HepG2 (cell line): ENCODE measurements around the gene PNKD. TPM values are rescaled to one million over a fixed set of nuclear protein-coding genes. Genes with fewer than 3 reads are reported as not detected.

Experiments
- ATAC-seq: fragments of 200-7000 bp; cut with Tn5 transposase; 3 replicates; pipeline ENCODE4 v1.9.1; 2020; ENCODE audit warnings: mild to moderate bottlenecking, moderate library complexity
- BruUV-seq: library from RNA; stranded (reverse); fragments of 400-500 nt; replicated peaks from 2 replicates; lab custom pipeline; 2021; lab: Mats Ljungman, UMichigan
- CTCF ChIA-PET: fragments of 300-600 bp; formaldehyde crosslinking; extraction: SDS; loops from one replicate; lab custom pipeline; 2021; ENCODE audit warnings: low total read pairs, inconsistent platforms, low intra/inter-chr PET ratio; lab: Yijun Ruan, JAX
- POLR2A ChIA-PET: fragments of 350-600 bp; sonication (Branson Sonifier 250); formaldehyde crosslinking; loops from one replicate; lab custom pipeline; 2020; ENCODE audit warnings: antibody characterized with exemption, inconsistent platforms; lab: Yijun Ruan, JAX
- DNase-seq: peaks from one replicate; pipeline ENCODE4 v3.0.0-alpha.2; 2015; ENCODE audit warnings: low spot score
- FAIRE-seq: peaks from 3 replicates; lab custom pipeline; 2011; peaks lifted over from hg19 to GRCh38; lab: Jason Lieb, UNC
- H2AFZ ChIP-seq: one replicate; pipeline ENCODE4 v1.6.1; 2011; ENCODE audit warnings: low read length, inconsistent platforms
- H3K27ac ChIP-seq: fragments of 300-600 bp; 3 replicates; pipeline ENCODE4 v1.8.0; 2011; ENCODE audit warnings: mixed run types, mild to moderate bottlenecking, mixed read lengths, low read length, inconsistent platforms; ENCODE audit not compliant: insufficient read depth; ENCODE audit errors: extremely low read length
- H3K27me3 ChIP-seq, 2 experiments: fragments of 200-600 bp in 1 of 2; 2 replicates in 1 of 2; 3 replicates in 1 of 2; pipeline versions ENCODE4 v1.6.0 to v1.8.0; 2011; ENCODE audit warnings: low read length in 2 of 2, mild to moderate bottlenecking in 2 of 2, moderate library complexity in 2 of 2, inconsistent platforms in 1 of 2; ENCODE audit not compliant: insufficient read depth in 2 of 2, control insufficient read depth in 1 of 2
- H3K36me3 ChIP-seq, 2 experiments: fragments of 200-600 bp in 1 of 2; replicated peaks in 1 of 2; 2 replicates in 1 of 2; 3 replicates in 1 of 2; pipeline versions ENCODE4 v1.5.1 to v1.8.0; 2011; ENCODE audit warnings: low read length in 2 of 2, inconsistent platforms in 1 of 2; ENCODE audit not compliant: insufficient read depth in 2 of 2, control insufficient read depth in 1 of 2
- H3K4me1 ChIP-seq: 2 replicates; pipeline ENCODE4 v1.5.1; 2012; ENCODE audit warnings: low read length, inconsistent platforms; ENCODE audit not compliant: insufficient read depth
- H3K4me2 ChIP-seq: 2 replicates; pipeline ENCODE4 v1.6.0; 2011; ENCODE audit warnings: low read depth, low read length, inconsistent platforms
- H3K4me3 ChIP-seq, 3 experiments: fragments of 200-600 bp in 1 of 3; sonication (generic), shearing (Covaris generic) in 1 of 3; replicated peaks in 1 of 3; 2 replicates each; pipeline ENCODE4 v1.5.1; 2011 to 2016; ENCODE audit warnings: low read length in 3 of 3, inconsistent platforms in 2 of 3, low read depth in 2 of 3, mild to moderate bottlenecking in 2 of 3, control low read depth in 1 of 3, mixed read lengths in 1 of 3; ENCODE audit not compliant: insufficient read depth in 1 of 3
- H3K79me2 ChIP-seq: one replicate; pipeline ENCODE4 v1.6.1; 2011; ENCODE audit warnings: low read length, inconsistent platforms; ENCODE audit not compliant: insufficient read depth
- H3K9ac ChIP-seq: 2 replicates; pipeline ENCODE4 v1.6.0; 2011; ENCODE audit warnings: mild to moderate bottlenecking, low read depth, low read length, inconsistent platforms; ENCODE audit not compliant: insufficient read depth
- H3K9me3 ChIP-seq: 2 replicates; pipeline ENCODE4 v1.5.1; 2012; ENCODE audit warnings: mild to moderate bottlenecking, low read length
- H4K20me1 ChIP-seq: 2 replicates; pipeline ENCODE4 v1.6.0; 2011; ENCODE audit warnings: inconsistent platforms, mild to moderate bottlenecking, low read length, moderate library complexity; ENCODE audit not compliant: insufficient read depth
- CBX5 ChIP-seq: sonication (generic); formaldehyde crosslinking; IDR thresholded peaks from 2 replicates; pipeline ENCODE4 v1.4.0; 2020; ENCODE audit warnings: missing genetic modification reagents, borderline replicate concordance
- MAFG ChIP-seq: sonication (generic); formaldehyde crosslinking; IDR thresholded peaks from 2 replicates; pipeline ENCODE4 v1.5.1; 2020; ENCODE audit warnings: mild to moderate bottlenecking, missing genetic modification reagents
- SMAD3 ChIP-seq: sonication (generic); formaldehyde crosslinking; IDR thresholded peaks from 2 replicates; pipeline ENCODE4 v1.4.0; 2020; ENCODE audit warnings: missing genetic modification reagents
- U2AF1 ChIP-seq: fragments of 200-400 bp; formaldehyde crosslinking; optimal IDR thresholded peaks from 2 replicates; pipeline ENCODE3; 2017; ENCODE audit warnings: mild to moderate bottlenecking, low read depth, low read length
- ZFY ChIP-seq: sonication (generic); formaldehyde crosslinking; IDR thresholded peaks from 2 replicates; pipeline ENCODE4 v1.4.0; 2020; ENCODE audit warnings: missing genetic modification reagents
- ZNF251 ChIP-seq: sonication (generic); formaldehyde crosslinking; IDR thresholded peaks from 2 replicates; pipeline ENCODE4 v1.9.0; 2021; ENCODE audit warnings: mild to moderate bottlenecking, missing genetic modification reagents
- WGBS: methylation state at CpG from one replicate; pipeline ENCODE4 v1.1.6; 2017; ENCODE audit warnings: low lambda C conversion rate; 5-methylcytosine and 5-hydroxymethylcytosine counted together
- in situ Hi-C: cut with HindIII; loops from 2 replicates; pipeline ENCODE4 v1.10.0; 2017; ENCODE audit warnings: low pct_unique_long_range_greater_than_20kb; ENCODE audit not compliant: extremely low pct_ligation_motif_present
- intact Hi-C: fragments of 100-400 bp; cut with micrococcal nuclease; formaldehyde crosslinking; loops from one replicate; pipeline ENCODE4 v1.10.0; 2022; ENCODE audit not compliant: unreplicated experiment
- polyA plus RNA-seq, 8 experiments: library from polyadenylated mRNA; depleted of rRNA in 3 of 8; stranded (reverse) in 7 of 8; unstranded in 1 of 8; fragments of >200 nt; fragmentation: Illumina TruSeq in 4 of 8; extraction: Trizol in 4 of 8; gene quantifications; 2 replicates each; pipeline versions ENCODE4 v1.2.1 to v1.2.3, GENCODE V29; 2011 to 2016; ENCODE audit warnings: low read depth in 4 of 8, missing spikeins in 1 of 8, mixed read lengths in 1 of 8; ENCODE audit not compliant: insufficient read depth in 1 of 8
- total RNA-seq, 5 experiments: library from RNA; depleted of rRNA; stranded (reverse); fragments of >200 nt; fragmentation: Illumina TruSeq; extraction: Trizol; gene quantifications; 2 replicates each; pipeline ENCODE4 v1.2.3, GENCODE V29; 2016; ENCODE audit warnings: low read depth in 1 of 5
- TF ChIP-seq, protein P1 (sequence below): sonication (generic); formaldehyde crosslinking; IDR thresholded peaks from 2 replicates; pipeline ENCODE4 v1.4.0; 2020; ENCODE audit warnings: missing genetic modification reagents
- TF ChIP-seq, protein P2 (sequence below): sonication (generic); formaldehyde crosslinking; IDR thresholded peaks from 2 replicates; pipeline ENCODE4 v1.5.1; 2020; ENCODE audit warnings: mild to moderate bottlenecking, missing genetic modification reagents, moderate library complexity
- TF ChIP-seq, protein P3 (sequence below): sonication (generic); formaldehyde crosslinking; IDR thresholded peaks from 2 replicates; pipeline ENCODE4 v1.5.0; 2020; ENCODE audit warnings: missing genetic modification reagents, mild to moderate bottlenecking, borderline replicate concordance

Gene PNKD
- total and polyA plus RNA-seq, 2 of the 13 experiments (the other 11 are each of a cell fraction or from before 2014, with no cell fraction given): 55.9 to 80.4 TPM

DNA sequence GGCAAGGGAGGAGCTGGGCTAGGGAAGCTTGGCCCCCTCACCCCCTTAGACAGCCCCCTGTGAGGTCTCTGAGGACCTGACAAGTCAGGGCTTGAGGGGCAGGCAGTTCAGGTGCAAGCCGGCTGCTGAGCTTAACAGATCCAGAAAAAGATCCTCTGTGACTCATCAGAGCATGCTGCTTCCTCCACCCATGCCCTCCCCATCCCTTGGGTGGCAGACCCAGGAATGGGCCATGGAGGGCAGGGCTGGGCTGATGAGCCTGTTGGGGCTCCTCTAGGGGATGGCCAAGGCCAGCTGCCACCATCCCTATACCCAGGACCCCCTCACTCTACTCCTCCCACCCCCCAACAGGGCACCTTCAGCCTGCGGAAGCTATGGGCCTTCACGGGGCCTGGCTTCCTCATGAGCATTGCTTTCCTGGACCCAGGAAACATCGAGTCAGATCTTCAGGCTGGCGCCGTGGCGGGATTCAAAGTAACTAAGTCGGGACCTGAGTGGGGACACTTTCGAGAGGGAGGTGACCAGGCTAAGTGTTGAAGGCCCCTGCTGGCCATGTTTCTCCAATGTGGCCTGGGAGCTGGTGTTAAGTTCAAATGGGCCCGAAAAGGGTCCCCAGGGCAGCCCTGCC, 113.7 kb downstream of the PNKD start (continued):
- TF ChIP-seq CBX5 (CRISPR knock-in tag) (no peak), ZNF251 (no peak), MAFG (CRISPR knock-in tag) (no peak), SMAD3 (0 out of 2 replicates have a peak, but pooled peaks have one; percentile 17), ZFY (CRISPR knock-in tag) (no peak)
- TF ChIP-seq, protein P1, sequence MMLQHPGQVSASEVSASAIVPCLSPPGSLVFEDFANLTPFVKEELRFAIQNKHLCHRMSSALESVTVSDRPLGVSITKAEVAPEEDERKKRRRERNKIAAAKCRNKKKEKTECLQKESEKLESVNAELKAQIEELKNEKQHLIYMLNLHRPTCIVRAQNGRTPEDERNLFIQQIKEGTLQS: no peak
- TF ChIP-seq, protein P2, sequence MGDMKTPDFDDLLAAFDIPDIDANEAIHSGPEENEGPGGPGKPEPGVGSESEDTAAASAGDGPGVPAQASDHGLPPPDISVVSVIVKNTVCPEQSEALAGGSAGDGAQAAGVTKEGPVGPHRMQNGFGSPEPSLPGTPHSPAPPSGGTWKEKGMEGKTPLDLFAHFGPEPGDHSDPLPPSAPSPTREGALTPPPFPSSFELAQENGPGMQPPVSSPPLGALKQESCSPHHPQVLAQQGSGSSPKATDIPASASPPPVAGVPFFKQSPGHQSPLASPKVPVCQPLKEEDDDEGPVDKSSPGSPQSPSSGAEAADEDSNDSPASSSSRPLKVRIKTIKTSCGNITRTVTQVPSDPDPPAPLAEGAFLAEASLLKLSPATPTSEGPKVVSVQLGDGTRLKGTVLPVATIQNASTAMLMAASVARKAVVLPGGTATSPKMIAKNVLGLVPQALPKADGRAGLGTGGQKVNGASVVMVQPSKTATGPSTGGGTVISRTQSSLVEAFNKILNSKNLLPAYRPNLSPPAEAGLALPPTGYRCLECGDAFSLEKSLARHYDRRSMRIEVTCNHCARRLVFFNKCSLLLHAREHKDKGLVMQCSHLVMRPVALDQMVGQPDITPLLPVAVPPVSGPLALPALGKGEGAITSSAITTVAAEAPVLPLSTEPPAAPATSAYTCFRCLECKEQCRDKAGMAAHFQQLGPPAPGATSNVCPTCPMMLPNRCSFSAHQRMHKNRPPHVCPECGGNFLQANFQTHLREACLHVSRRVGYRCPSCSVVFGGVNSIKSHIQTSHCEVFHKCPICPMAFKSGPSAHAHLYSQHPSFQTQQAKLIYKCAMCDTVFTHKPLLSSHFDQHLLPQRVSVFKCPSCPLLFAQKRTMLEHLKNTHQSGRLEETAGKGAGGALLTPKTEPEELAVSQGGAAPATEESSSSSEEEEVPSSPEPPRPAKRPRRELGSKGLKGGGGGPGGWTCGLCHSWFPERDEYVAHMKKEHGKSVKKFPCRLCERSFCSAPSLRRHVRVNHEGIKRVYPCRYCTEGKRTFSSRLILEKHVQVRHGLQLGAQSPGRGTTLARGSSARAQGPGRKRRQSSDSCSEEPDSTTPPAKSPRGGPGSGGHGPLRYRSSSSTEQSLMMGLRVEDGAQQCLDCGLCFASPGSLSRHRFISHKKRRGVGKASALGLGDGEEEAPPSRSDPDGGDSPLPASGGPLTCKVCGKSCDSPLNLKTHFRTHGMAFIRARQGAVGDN (CRISPR knock-in tag): peak; percentile 30; the same call in 1 of the 2 replicates

DNA sequence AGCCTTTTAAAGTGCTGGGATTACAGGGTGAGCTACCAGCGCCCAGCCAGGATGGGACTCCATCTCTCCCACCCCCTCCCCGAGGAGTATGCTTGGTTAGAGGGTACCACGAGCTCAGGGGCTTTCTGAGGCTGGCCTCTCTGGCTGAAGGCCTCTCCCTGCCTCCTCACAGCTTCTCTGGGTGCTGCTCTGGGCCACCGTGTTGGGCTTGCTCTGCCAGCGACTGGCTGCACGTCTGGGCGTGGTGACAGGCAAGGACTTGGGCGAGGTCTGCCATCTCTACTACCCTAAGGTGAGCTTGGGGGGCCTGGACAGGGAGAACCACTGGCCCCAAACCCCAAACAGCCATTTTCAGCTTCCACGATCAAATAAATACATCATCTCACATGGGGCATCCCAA, 114.7 kb downstream of the PNKD start:
- H3K27ac ChIP-seq: no peak overlapping the region
- ChIA-PET POLR2A (no interaction called here), CTCF (no interaction called here)
- BruUV-seq: no TSS peak
- WGBS: 35% methylated on average over 9 of the region's 9 CpGs
- in situ Hi-C loops: no loop called here
- H3K4me1 ChIP-seq: peaks cover 80% of the 10 kb centered on the region
- H2AFZ ChIP-seq: no peak overlapping the region
- TF ChIP-seq, protein P3, sequence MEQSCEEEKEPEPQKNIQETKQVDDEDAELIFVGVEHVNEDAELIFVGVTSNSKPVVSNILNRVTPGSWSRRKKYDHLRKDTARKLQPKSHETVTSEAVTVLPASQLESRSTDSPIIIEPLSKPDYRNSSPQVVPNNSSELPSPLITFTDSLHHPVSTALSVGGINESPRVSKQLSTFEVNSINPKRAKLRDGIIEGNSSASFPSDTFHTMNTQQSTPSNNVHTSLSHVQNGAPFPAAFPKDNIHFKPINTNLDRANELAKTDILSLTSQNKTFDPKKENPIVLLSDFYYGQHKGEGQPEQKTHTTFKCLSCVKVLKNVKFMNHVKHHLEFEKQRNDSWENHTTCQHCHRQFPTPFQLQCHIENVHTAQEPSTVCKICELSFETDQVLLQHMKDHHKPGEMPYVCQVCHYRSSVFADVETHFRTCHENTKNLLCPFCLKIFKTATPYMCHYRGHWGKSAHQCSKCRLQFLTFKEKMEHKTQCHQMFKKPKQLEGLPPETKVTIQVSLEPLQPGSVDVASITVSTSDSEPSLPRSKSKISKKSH (CRISPR knock-in tag): 0 out of 2 replicates have a peak, but pooled peaks have one; percentile 39
- no peak for TF ChIP-seq U2AF1
- H4K20me1 ChIP-seq: no peaks in the 10 kb centered on the region
- DNase-seq: no peak
- H3K9ac ChIP-seq: no peak overlapping the region
- H3K9me3 ChIP-seq: no peaks in the 10 kb centered on the region
- intact Hi-C loops: no loop called here
- no peak for ATAC-seq
- peaks cover 11 to 31% of the 10 kb centered on the region in 2 experiments for H3K27me3 ChIP-seq
- no peaks in the 10 kb centered on the region for H3K36me3 ChIP-seq
- no peaks in the 10 kb centered on the region for H3K79me2 ChIP-seq
- H3K4me2 ChIP-seq: no peak overlapping the region
- H3K4me3 ChIP-seq: no peak overlapping the region
- no peak for FAIRE-seq
